ENCODE measurements around the gene PARP15. TPM values are rescaled to one million over a fixed set of nuclear protein-coding genes. Genes with fewer than 3 reads are reported as not detected.
"Not testable (repeated sequence)": the region's sequence is repeated elsewhere in the genome, so short reads cannot be mapped to it uniquely, and the experiment has no call there.

The PARP15 gene
- total RNA-seq, 1 experiment from 2014 or later = not detected

GRCh38 chr3:122618614-122619013, 41.2 kb downstream of the PARP15 start:
- DNase-seq (ENCODE audit: low read depth) = no peak

GRCh38 chr3:122619040-122619439, 41.6 kb downstream of the PARP15 start:
- peak; percentile 65 for DNase-seq (ENCODE audit: low read depth)

- DNase-seq (ENCODE audit: low read depth) = no peak
Observed at GRCh38 chr3:122620399-122620798, 42.9 kb downstream of the PARP15 start.

GRCh38 chr3:122621112-122621511, 43.7 kb downstream of the PARP15 start:
- DNase-seq (ENCODE audit: low read depth) = no peak

- no peak for DNase-seq (ENCODE audit: low read depth)
Observed at GRCh38 chr3:122623031-122623829, 45.8 kb downstream of the PARP15 start.

- DNase-seq (ENCODE audit: low read depth) = no peak
Observed at GRCh38 chr3:122626515-122627180, 49.2 kb downstream of the PARP15 start.

GRCh38 chr3:122627301-122627700, 49.9 kb downstream of the PARP15 start:
- no peak for DNase-seq (ENCODE audit: low read depth)

GRCh38 chr3:122628567-122628966, 51.1 kb downstream of the PARP15 start:
- DNase-seq (ENCODE audit: low read depth) = peak; percentile 26

GRCh38 chr3:122629763-122630162, 52.3 kb downstream of the PARP15 start:
- DNase-seq (ENCODE audit: low read depth) = no peak

- no peak for DNase-seq (ENCODE audit: low read depth)
Observed at GRCh38 chr3:122635789-122636188, 58.3 kb downstream of the PARP15 start.

GRCh38 chr3:122636697-122637096, 59.2 kb downstream of the PARP15 start:
- DNase-seq (ENCODE audit: low read depth) = no peak

GRCh38 chr3:122640437-122640999, 63.1 kb downstream of the PARP15 start:
- DNase-seq (ENCODE audit: low read depth) = no peak

GRCh38 chr3:122642935-122643334, 65.5 kb downstream of the PARP15 start:
- no peak for DNase-seq (ENCODE audit: low read depth)

GRCh38 chr3:122646146-122646988, 68.9 kb downstream of the PARP15 start:
- DNase-seq (ENCODE audit: low read depth) = no peak

GRCh38 chr3:122651233-122651907, 73.9 kb downstream of the PARP15 start:
- DNase-seq (ENCODE audit: low read depth) = not testable (repeated sequence)

GRCh38 chr3:122651962-122652361, 74.5 kb downstream of the PARP15 start:
- DNase-seq (ENCODE audit: low read depth) = not testable (repeated sequence)

GRCh38 chr3:122658336-122658735, 80.9 kb downstream of the PARP15 start:
- DNase-seq (ENCODE audit: low read depth) = not testable (repeated sequence)

GRCh38 chr3:122660297-122660974, 83.0 kb downstream of the PARP15 start:
- no peak for DNase-seq (ENCODE audit: low read depth)

GRCh38 chr3:122661633-122662032, 84.2 kb downstream of the PARP15 start:
- DNase-seq (ENCODE audit: low read depth) = no peak

- DNase-seq (ENCODE audit: low read depth) = no peak
Observed at GRCh38 chr3:122662505-122662904, 85.1 kb downstream of the PARP15 start.

Measured in LHCN-M2 (cell line).